HG03097 (cell line): ENCODE data around the gene SPC25.
"Not testable (repeated sequence)": the region's sequence is repeated elsewhere in the genome, so short reads cannot be mapped to it uniquely, and the experiment has no call there.

ENCODE experiments used
- ATAC-seq: cut with Tn5 transposase; IDR thresholded peaks from one replicate; pipeline ENCODE4 v1.9.1; 2021; ENCODE audit not compliant: unreplicated experiment, low FRiP score

Gene SPC25

GRCh38 chr2:168904358-168904757 is 14.1 kb upstream of the SPC25 start:
- no peak for ATAC-seq

- ATAC-seq, result no peak
These were observed 13.7 kb upstream of the SPC25 start for GRCh38 chr2:168903888-168904287.

DNA sequence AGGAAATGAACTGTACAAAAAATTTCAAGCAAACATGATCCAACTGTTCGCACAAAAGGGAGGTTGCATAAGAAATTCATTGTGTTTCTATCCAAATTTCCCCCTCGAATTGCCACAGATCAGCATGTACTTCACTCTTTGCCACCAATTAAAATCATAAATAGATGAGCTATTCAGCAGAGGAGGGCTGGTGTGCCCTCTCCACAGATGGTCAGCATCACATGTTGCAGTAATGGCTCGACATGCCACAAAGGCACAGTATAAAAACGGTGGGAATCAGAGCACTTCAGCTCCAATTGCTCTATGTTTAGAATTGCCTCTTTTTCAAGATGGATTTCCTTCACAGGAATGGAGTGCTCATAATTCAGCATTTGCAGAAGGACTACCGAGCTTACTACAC is 10.8 kb upstream of the SPC25 start, which contains the start of gene G6PC2:
Gene G6PC2, plus strand, starts transcription at position 289 of the 400 bp plus-strand sequence. Its CDS starts 41 bp downstream, at position 330.
- ATAC-seq, result no peak

- no peak for ATAC-seq
These were observed 7.2 kb upstream of the SPC25 start for GRCh38 chr2:168897449-168897848.

- ATAC-seq, result no peak
These were observed 6.6 kb upstream of the SPC25 start for GRCh38 chr2:168896783-168897182.

- ATAC-seq, result no peak
These were observed 5.5 kb upstream of the SPC25 start for GRCh38 chr2:168895771-168896170.

- no peak for ATAC-seq
These were observed 4.5 kb upstream of the SPC25 start for GRCh38 chr2:168894720-168895119.

GRCh38 chr2:168894101-168894500 is 3.9 kb upstream of the SPC25 start:
- no peak for ATAC-seq

- no peak for ATAC-seq
These were observed 2.1 kb upstream of the SPC25 start for GRCh38 chr2:168892327-168892726.

- ATAC-seq, result no peak
These were observed 610 bp downstream of the SPC25 start for GRCh38 chr2:168889635-168890005.

- ATAC-seq, result no peak
These were observed 5.3 kb downstream of the SPC25 start for GRCh38 chr2:168884975-168885374.

DNA sequence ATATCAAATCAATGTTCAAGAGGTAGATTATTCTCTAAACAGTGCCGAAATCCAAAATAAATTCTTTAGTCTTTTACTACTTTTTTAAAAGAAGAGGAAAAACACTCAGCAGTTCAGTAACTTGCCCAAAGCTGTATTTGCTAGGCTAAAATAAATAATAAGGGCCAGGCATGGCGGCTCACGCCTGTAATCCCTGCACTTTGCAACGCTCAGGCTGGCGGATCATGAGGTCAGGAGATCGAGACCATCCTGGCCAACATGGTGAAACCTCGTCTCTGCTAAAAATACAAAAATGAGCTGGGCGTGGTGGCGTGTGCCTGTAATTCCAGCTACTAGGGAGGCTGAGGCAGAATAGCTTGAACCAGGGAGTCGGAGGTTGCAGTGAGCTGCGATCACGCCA is 8.1 kb downstream of the SPC25 start:
- not testable (repeated sequence) for ATAC-seq

GRCh38 chr2:168874368-168875054 is 15.7 kb downstream of the SPC25 start:
- ATAC-seq, result no peak

- ATAC-seq, result not testable (repeated sequence)
These were observed 19.4 kb downstream of the SPC25 start for GRCh38 chr2:168870824-168871223.

DNA sequence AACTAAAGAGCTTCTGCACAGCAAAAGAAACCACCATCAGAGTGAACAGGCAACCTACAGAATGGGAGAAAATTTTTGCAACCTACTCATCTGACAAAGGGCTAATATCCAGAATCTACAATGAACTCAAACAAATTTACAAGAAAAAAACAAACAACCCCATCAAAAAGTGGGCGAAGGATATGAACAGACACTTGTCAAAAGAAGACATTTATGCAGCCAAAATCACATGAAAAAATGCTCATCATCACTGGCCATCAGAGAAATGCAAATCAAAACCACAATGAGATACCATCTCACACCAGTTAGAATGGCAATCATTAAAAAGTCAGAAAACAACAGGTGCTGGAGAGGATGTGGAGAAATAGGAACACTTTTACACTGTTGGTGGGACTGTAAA is 19.9 kb downstream of the SPC25 start:
- not testable (repeated sequence) for ATAC-seq

- ATAC-seq, result not testable (repeated sequence)
These were observed 23.1 kb downstream of the SPC25 start for GRCh38 chr2:168867164-168867563.

- no peak for ATAC-seq
These were observed 32.1 kb downstream of the SPC25 start for GRCh38 chr2:168858146-168858545.

GRCh38 chr2:168855601-168856000 is 34.6 kb downstream of the SPC25 start:
- no peak for ATAC-seq

- ATAC-seq, result no peak
These were observed 35.6 kb downstream of the SPC25 start for GRCh38 chr2:168854651-168855050.

GRCh38 chr2:168853471-168853870 is 36.8 kb downstream of the SPC25 start:
- no peak for ATAC-seq

DNA sequence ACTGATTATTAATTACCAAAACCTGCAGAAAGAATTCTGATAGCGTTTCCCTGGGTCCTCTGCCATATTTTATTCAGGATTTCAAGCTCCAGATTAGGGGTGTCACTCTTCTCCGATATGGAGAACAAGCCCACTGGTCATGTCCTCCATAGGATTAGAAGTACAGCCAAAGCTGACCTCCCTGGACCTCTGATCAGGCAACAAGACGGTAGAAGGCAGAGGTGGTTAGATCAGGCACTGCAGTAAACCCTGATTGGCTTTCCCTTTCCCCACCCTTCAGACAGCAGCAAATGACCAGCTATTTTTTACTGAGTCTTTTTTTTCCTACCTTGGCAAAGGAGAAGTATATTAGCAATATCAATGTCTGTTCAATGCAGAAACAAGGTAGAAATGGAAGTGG is 37.7 kb downstream of the SPC25 start:
- ATAC-seq, result no peak

DNA sequence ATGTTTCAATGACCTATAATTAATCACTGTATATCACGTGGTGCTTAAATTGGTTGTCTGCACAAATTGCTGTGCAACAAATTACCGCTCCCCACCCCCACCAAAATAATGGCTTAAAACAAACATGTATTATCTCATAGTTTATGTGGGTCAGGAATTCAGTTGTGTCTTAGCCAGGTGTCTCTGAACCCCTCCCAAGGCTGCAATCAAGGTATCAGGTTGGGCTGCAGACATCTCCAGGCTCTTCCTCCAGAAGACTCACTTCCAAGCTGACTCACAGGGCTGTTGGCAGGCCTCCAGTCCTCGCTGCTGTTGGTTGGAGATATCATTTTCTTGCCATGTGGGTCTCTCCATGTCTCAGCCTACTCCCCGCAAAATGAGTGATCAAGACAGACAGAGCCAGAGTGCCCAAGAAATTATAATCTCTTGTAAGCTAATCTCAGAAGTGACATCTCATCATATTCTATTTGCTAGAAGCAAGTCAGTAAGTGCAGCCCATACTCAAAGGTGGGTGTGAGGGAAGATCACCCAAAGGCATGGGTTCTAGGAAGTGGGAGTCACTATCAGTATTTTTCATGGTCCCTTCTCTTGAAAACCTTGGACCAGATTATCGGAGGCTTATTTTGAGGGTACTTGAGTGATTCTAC is 38.4 kb downstream of the SPC25 start:
- ATAC-seq, result no peak
